Muscle layer of colon (tissue), 2 donors: ENCODE measurements around the gene ZNF317.

Experiments used
- H3K27ac ChIP-seq: one replicate; pipeline ENCODE4 v1.7.0; 2013; ENCODE audit warnings: low read depth, mild to moderate bottlenecking, low read length, moderate library complexity
- H3K27me3 ChIP-seq, 2 donors: one replicate each; pipeline ENCODE4 v1.7.0; 2013; ENCODE audit warnings: low read length in 2 of 2, mild to moderate bottlenecking in 2 of 2; ENCODE audit not compliant: insufficient read depth in 2 of 2, control insufficient read depth in 1 of 2
- H3K36me3 ChIP-seq: one replicate; pipeline ENCODE4 v1.7.0; 2013; ENCODE audit warnings: mild to moderate bottlenecking, low read length; ENCODE audit not compliant: insufficient read depth
- H3K4me1 ChIP-seq: one replicate; pipeline ENCODE4 v1.7.0; 2013; ENCODE audit warnings: mild to moderate bottlenecking, low read length; ENCODE audit not compliant: insufficient read depth
- H3K4me3 ChIP-seq, 2 donors: one replicate each; pipeline ENCODE4 v1.7.0; 2013; ENCODE audit warnings: low read length in 2 of 2, low read depth in 1 of 2, mild to moderate bottlenecking in 1 of 2, moderate library complexity in 1 of 2
- H3K9ac ChIP-seq: one replicate; pipeline ENCODE4 v1.7.0; 2013; ENCODE audit warnings: low read length
- H3K9me3 ChIP-seq: one replicate; pipeline ENCODE4 v1.7.0; 2013; ENCODE audit warnings: mild to moderate bottlenecking, low read length
- donor health status: abdominal sarcoma.
- donor health status: Adenocarcinoma of cecum.

ZNF317 gene

DNA sequence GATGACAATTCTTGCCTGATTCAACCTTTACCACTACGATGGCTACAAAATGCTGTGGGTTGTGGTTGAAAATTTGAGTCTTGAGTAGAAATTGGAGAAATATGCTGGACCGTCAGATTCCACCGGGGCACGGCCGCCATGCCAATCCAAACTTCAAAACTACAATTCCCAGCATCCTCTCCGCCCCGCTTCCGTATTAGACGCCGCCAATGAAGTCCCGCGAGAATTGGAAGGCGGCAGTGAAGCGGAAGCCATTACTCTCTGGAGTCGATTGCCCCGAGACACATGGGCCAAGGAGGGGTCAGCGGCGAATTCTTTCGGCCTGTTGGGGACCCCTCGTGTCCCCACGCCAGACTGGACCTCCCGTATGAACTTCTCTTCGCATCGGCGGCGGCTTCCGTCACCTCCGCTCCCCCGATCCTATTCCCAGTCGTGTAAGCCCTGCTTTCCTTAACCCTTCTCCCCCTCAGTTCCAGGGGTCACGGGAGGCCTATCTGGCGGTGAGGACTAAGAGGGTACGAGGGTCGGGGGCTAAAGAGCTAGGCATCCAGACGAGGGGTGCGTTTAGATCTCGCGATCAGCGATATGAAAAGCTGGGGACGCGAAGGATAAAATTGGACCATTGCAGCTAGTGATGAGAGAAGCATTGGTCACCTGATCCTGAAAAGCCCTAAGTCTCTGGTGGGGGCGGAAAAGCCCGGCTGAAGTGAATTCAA is at the start of gene ZNF317:
Gene ZNF317 (plus strand): TSS at position 239 of the 716 bp plus-strand sequence. CDS start 15,620 bp downstream, outside the sequence.
- Histone ChIP-seq H3K27me3 (no peaks in the 10 kb centered on the region), H3K4me1 (peaks cover 7% of the 10 kb centered on the region), H3K4me3 (peak within 1 kb of the TSS; percentile 85 to 98), H3K36me3 (no peaks in the 10 kb centered on the region), H3K27ac (peak within 1 kb of the TSS; percentile 91), H3K9me3 (peaks cover 9% of the 10 kb centered on the region), H3K9ac (peak within 1 kb of the TSS; percentile 96)

DNA sequence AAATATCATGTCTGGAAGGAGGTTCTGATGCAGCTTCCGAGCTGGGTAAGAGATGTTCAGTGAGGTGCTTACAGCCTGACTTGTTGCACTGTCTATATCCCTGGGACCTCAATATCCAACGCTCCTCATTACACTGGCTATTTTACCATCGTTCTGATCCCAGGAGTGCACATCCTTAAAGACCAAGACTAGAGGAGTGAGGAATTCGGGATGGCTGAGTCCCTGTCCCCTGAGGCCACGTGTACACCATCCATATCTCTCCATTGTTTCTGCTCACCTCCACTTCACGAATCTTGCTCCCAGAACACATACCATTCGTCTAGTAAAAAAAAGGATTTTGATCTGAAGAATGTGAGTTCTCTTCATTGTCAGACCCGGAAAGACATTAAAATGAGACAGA is 32.8 kb upstream of the ZNF317 start, which contains the start of gene OR7G2:
Gene OR7G2 (minus strand): TSS at position 101 of the 400 bp plus-strand sequence. CDS start 4,232 bp downstream, outside the sequence.
- Histone ChIP-seq H3K36me3 (no peaks in the 10 kb centered on the region), H3K9me3 (no peaks in the 10 kb centered on the region), H3K27me3 (no peaks in the 10 kb centered on the region), H3K9ac (no peak within 1 kb of the TSS), H3K4me3 (no peak within 1 kb of the TSS), H3K4me1 (no peaks in the 10 kb centered on the region), H3K27ac (no peak within 1 kb of the TSS)

DNA sequence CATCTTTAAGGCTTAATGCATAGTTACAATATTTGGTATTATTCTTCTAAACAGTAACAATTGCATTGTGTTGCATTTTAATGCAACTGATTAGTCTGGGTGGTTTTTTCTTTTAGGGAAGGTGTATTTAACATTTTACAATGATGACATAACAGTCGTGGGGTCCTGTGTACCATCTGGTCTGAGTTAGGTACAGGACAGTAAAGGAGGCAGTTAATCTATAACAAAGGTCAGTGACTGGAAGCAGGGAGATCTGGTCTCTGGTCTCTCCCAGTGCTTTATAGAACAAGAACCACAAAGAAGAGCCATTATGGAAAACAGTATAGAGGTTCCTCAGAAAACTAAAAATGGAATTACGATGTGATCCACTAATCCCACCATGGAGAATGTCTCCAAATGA is 30.2 kb upstream of the ZNF317 start:
- no peaks in the 10 kb centered on the region for H3K36me3 ChIP-seq
- no peaks in the 10 kb centered on the region for H3K9me3 ChIP-seq
- no peak overlapping the region for H3K27ac ChIP-seq
- no peak overlapping the region for H3K4me3 ChIP-seq
- no peaks in the 10 kb centered on the region for H3K4me1 ChIP-seq
- no peaks in the 10 kb centered on the region for H3K27me3 ChIP-seq
- no peak overlapping the region for H3K9ac ChIP-seq

DNA sequence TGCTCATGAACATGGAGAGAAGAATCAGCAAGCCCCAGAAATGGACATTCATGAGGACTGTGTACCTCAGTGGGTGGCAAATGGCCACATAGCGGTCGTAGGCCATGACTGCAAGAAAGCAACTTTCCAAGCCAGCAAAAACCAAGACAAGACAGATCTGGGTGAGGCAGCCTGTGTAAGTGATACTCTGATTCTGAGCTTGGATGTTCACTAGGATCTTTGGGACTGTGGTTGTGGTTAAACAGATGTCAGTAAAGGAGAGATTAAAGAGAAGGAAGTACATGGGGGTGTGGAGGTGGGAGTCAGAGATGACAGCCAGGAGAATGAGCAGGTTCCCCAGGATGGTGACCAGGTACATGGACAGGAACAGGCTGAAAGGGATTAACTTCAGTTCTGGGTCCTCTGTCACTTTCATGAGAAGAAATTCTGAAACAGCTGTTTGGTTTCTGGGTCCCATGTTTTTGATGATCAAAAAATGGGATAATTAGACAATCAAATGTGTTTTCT is 24.8 kb upstream of the ZNF317 start, which contains the start of gene OR7G1:
Gene OR7G1 (minus strand): TSS at position 457 of the 507 bp plus-strand sequence. CDS start 0 bp downstream, at position 457.
- Histone ChIP-seq H3K36me3 (no peaks in the 10 kb centered on the region), H3K9me3 (no peaks in the 10 kb centered on the region), H3K4me3 (no peak within 1 kb of the TSS), H3K27me3 (no peaks in the 10 kb centered on the region), H3K4me1 (no peaks in the 10 kb centered on the region), H3K9ac (no peak within 1 kb of the TSS), H3K27ac (no peak within 1 kb of the TSS)

DNA sequence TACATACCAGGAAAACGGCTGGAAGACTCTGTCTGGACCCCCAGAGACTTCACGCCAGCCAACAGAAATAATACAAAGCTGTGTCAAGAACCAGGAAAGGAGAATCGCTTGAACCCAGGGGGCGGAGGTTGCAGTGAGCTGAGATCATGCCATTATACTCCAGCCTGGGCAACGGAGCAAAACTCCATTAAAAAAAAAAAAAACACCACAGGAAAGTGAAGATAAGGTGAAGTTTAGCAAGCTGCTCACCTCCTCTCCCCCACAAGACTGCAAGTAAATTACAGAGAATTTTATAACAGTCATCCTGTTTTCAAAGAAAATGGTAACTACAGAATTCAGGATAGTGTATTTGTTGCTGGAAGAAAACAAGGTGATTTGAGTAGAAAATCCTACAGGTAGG is 23.6 kb upstream of the ZNF317 start:
- H3K9me3 ChIP-seq, result no peaks in the 10 kb centered on the region

DNA sequence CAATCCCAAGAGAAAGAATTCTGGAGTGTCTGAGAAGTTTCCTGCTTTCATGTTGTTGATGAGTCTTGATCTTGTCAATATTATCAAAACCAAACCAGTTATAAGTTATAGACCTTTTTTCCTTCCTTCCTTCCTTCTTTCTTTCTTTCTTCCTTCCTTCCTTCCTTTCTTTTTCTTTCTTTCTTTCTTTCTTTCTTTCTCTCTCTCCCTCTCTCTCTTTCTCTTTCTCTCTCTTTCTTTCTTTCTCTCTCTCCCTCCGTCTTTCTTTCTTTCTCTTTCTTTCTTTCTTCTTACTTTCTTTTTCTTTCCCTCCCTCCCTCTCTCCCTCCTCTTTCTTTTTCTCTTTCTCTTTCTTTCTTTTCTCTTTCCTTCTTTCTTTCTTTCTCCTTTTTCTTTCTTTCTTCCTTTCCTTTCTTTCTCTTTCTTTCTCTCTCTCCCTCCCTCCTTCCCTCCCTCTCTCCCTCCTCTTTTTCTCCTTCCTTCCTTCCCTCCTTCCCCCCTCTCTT is 13.2 kb upstream of the ZNF317 start, which contains the start of gene OR7G3:
Gene OR7G3 (minus strand): TSS at position 51 of the 506 bp plus-strand sequence. CDS start 0 bp downstream, at position 51.
- Histone ChIP-seq H3K4me1 (no peaks in the 10 kb centered on the region), H3K27ac (no peak within 1 kb of the TSS), H3K9ac (no peak within 1 kb of the TSS)

More for the DNA sequence above, 23.6 kb upstream of the ZNF317 start:
- no peaks in the 10 kb centered on the region for H3K4me1 ChIP-seq
- H3K4me3 ChIP-seq, result no peak overlapping the region
- no peak overlapping the region for H3K9ac ChIP-seq
- H3K27ac ChIP-seq, result no peak overlapping the region
- H3K36me3 ChIP-seq, result no peaks in the 10 kb centered on the region
- H3K27me3 ChIP-seq, result no peaks in the 10 kb centered on the region

DNA sequence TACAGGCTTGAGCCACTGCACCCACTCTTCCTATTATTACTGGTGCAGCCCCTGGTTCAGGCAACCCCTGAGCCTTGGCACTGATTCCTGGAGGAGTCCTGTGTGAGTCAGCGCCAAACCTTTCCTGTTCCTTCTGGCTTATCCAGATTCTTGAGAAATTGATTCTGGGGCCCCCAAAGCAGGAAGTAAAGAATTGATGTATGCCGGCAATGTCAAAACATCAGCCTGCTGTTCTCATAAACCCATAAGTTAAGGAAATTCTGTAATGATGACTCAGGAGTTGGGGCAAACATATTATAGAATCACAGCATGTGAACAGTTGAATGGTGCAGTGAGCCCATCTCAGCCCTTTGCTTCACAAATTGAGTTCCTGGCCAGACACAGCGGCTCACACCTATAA is 12.0 kb upstream of the ZNF317 start:
- no peak overlapping the region for H3K9ac ChIP-seq
- no peak overlapping the region for H3K4me3 ChIP-seq
- H3K36me3 ChIP-seq, result no peaks in the 10 kb centered on the region
- no peaks in the 10 kb centered on the region for H3K27me3 ChIP-seq
- H3K4me1 ChIP-seq, result no peaks in the 10 kb centered on the region
- no peaks in the 10 kb centered on the region for H3K9me3 ChIP-seq
- H3K27ac ChIP-seq, result no peak overlapping the region

More for the DNA sequence above, 13.2 kb upstream of the ZNF317 start, which contains the start of gene OR7G3:
- H3K36me3 ChIP-seq, result no peaks in the 10 kb centered on the region
- H3K4me3 ChIP-seq, result no peak within 1 kb of the TSS
- H3K27me3 ChIP-seq, result no peaks in the 10 kb centered on the region
- no peaks in the 10 kb centered on the region for H3K9me3 ChIP-seq

DNA sequence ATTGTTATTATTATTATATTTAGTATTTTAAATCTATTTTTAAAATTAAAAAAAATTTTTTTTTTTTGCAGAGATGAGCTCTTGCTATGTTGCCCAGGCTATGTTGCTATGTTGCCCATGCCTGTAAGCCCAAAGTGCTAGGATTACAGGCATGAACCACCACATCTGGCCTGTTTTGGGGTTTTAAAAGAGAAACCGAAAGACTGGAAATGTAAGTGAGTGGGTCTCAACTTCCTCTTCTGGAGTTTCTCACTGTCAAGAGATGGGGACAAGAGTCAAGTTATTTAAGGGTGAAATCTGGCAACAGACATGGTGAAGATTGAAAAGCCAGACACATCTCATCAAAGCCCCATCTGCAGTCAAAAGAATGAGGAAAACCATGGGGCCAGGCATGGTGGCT is 9.2 kb upstream of the ZNF317 start:
- H3K36me3 ChIP-seq, result no peaks in the 10 kb centered on the region
- no peak overlapping the region for H3K4me3 ChIP-seq
- H3K9me3 ChIP-seq, result no peaks in the 10 kb centered on the region
- no peak overlapping the region for H3K9ac ChIP-seq
- no peaks in the 10 kb centered on the region for H3K4me1 ChIP-seq
- no peaks in the 10 kb centered on the region for H3K27me3 ChIP-seq
- H3K27ac ChIP-seq, result no peak overlapping the region

DNA sequence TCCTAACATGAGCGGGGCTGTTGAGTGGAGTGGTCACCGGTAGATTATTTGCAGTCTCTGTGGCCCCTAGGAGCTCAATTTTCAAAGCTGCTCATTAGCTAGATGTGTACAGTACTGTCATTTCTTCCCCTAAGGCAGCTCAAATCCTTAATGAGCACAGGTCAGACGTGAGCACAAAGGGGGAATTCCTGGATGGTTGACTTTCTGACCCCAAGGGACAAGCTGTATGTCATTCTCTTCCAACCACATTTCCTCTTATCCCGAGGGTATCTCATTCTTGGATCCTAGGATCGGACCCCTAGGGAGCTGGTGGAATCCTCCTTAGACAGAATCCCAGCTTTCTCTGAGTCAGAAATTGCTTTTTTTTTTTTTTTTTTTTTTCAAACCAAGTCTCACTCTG is 7.8 kb upstream of the ZNF317 start:
- no peaks in the 10 kb centered on the region for H3K4me1 ChIP-seq
- H3K9ac ChIP-seq, result no peak overlapping the region
- H3K27ac ChIP-seq, result no peak overlapping the region
- no peaks in the 10 kb centered on the region for H3K27me3 ChIP-seq
- no peak overlapping the region for H3K4me3 ChIP-seq
- no peaks in the 10 kb centered on the region for H3K9me3 ChIP-seq
- no peaks in the 10 kb centered on the region for H3K36me3 ChIP-seq

DNA sequence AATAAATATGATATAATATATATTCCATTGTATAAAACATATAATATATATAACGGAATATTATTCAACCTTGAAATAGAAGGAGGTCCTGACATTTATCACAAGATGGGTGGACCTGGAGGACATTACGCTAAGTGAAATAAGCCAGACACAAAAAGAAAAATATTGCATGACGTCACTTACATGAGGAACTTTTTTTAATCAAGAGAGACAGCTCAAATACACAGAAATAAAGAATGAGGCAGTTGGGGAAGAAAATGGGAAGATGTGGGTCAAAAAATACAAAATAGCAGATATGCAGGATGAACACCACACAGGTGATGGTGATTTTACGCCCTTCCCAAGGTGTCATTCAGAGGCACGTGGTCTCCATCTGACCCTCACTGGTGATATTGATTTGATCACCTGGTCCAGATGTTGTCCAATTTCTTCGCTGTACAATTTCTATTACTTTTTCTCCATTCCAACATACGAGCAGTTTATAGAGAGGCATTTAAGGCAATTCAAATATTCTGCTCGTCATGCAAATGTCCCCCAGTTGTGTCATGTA is 513 bp upstream of the ZNF317 start:
- peaks cover 7% of the 10 kb centered on the region for H3K4me1 ChIP-seq
- peaks cover 3% of the 10 kb centered on the region for H3K9me3 ChIP-seq
- H3K36me3 ChIP-seq, result no peaks in the 10 kb centered on the region
- H3K4me3 ChIP-seq, result peak overlapping the region; percentile 85 to 98
- peak overlapping the region; percentile 91 for H3K27ac ChIP-seq
- H3K27me3 ChIP-seq, result no peaks in the 10 kb centered on the region
- H3K9ac ChIP-seq, result no peak overlapping the region

DNA sequence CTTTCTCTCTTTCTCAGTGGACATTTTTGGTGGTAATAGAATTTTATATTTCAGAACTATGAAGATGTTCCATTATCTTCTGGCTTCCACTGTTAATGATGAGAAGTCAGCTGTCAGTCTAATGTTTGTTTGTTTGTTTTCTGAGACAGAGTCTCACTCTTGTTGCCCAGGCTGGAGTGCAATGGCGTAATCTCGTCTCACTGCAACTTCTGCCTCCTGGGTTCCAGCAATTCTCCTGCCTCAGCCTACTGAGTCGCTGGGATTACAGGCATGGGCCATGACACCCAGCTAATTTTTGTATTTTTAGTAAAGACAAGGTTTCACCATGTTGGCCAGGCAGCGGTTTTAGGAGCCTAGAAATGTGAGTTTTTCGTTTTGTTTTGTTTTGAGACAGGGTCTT is 4.7 kb downstream of the ZNF317 start:
- Histone ChIP-seq H3K4me3 (no peak overlapping the region), H3K27me3 (no peaks in the 10 kb centered on the region), H3K9me3 (peaks cover 9% of the 10 kb centered on the region), H3K36me3 (peaks cover 10% of the 10 kb centered on the region), H3K4me1 (peaks cover 7% of the 10 kb centered on the region), H3K27ac (no peak overlapping the region), H3K9ac (no peak overlapping the region)
